Stimulated activated CD8-positive, alpha-beta memory T cell treated with anti-CD3 and anti-CD28 coated beads, Interleukin-2, amount 100 ng/mL, for 48 hours (primary cell): ENCODE results near the gene SOX15.
A peak's percentile ranks its signal among the peaks of the same experiment; 100 is the strongest.

Source experiments
- DNase-seq, 2 donors: peaks; one replicate each; pipeline ENCODE4 v3.0.0-alpha.2; 2020; ENCODE audit warnings: low read depth in 2 of 2

The SOX15 gene

GRCh38 chr17:7557775-7558543, 31.9 kb downstream of the SOX15 start:
- no peak for DNase-seq

DNA sequence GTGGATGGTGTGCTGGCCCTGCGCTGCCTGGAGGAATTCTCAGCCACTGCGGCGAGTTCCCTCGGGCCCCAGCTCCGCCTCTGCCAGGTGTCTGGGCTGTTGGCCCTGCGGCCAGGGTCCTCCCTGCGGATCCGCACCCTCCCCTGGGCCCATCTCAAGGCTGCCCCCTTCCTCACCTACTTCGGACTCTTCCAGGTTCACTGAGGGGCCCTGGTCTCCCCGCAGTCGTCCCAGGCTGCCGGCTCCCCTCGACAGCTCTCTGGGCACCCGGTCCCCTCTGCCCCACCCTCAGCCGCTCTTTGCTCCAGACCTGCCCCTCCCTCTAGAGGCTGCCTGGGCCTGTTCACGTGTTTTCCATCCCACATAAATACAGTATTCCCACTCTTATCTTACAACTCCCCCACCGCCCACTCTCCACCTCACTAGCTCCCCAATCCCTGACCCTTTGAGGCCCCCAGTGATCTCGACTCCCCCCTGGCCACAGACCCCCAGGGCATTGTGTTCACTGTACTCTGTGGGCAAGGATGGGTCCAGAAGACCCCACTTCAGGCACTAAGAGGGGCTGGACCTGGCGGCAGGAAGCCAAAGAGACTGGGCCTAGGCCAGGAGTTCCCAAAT, 32.6 kb downstream of the SOX15 start:
- no peak for DNase-seq

DNA sequence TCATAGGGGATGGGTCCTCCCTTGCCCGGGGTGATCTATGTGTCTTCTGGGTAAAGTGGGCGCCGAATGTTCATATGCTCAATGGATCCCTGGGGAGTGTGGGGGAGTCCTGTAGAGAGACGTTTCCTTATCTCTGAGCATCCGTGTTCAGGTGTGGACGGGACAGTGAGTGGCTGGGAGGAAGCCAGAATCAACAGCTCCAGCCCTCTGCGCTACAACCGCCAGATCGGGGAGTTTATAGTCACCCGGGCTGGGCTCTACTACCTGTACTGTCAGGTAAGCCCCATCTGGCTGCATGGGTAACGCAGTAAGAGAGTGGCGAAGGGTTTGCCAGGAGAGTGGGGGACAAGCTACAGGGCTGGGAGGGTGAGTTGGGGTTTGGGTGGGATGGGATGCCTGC, 33.3 kb downstream of the SOX15 start:
- DNase-seq: no peak

DNA sequence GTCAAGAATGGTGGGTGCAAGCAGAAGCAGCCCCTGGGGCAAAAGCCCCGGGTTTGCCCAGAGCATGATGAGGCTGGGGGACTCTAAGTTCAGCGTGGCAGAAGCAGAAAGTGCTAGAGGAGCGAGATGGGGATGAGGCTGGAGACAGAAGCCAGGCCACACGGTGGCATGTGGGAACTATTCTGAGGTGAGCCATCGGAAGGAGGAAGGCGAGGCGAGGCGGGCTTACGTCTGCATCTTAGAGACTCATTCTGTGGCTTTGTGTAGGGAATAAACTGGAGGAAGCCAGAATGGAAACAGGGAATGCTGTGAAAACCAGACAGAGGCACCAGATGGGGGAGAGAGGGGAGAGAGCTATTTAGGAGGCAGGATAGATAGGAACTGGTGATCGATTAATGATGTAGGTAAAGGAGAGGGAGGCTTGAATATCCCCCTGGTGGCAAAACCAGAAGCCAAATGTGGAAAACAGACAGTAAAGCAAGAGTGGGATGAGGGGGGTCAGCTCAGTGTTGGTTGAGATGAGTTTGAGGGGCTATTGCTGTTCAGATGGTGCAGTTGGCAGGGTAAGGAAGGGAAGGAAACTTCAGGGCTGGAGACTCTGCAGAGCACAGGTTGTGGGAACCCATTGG, 34.5 kb downstream of the SOX15 start:
- no peak for DNase-seq

DNA sequence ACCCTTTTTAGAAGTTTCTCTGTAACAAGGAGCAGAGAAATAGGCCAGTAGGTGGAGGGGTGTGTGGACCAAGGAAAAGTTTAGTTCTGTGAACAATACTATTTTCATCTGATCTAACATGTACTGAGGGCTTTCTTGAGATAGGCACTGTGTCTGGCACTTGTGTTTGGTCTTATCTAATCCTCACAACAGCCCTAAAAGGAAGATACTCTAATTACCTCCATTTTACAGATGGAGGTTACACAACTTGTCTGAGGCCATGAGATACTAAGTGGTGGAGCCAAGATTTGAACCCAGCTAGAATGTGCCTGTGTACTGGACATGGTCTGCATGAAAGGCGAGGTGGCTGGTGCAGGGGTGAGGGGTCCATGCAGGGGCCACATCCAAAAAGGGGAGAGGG, 36.5 kb downstream of the SOX15 start:
- no peak for DNase-seq

DNA sequence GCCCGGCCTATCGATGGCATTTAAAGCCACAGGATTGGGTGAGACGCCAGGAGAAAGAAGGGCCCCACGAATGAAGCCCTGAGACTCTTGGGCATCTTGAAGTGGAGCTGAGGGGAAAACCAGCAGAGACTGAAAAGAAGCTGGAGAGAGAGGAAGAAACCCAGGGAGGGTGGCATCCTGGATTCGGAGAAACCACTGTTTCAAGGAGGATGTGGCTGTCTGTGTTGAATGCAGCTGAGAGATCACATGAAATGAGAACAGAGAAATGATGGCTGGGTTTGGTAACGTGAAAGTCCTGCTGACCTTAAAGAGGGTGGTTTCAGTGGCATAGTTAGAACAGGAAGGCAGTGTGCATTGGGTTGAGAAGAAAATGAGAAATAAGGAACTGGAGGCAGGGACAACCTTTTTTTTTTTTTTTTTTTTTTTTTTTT, 37.3 kb downstream of the SOX15 start:
- DNase-seq: no peak

- DNase-seq: no peak
Observed at GRCh38 chr17:7551396-7551795, 38.5 kb downstream of the SOX15 start.

- DNase-seq: no peak
Observed at GRCh38 chr17:7550344-7550743, 39.5 kb downstream of the SOX15 start.

GRCh38 chr17:7549401-7550055, 40.4 kb downstream of the SOX15 start:
- DNase-seq: peak in 1 of 2 donors; percentile 18

- DNase-seq: peak; percentile 37 to 41
Observed at GRCh38 chr17:7548585-7549400, 41.1 kb downstream of the SOX15 start, which contains the start of gene TNFSF12. Gene TNFSF12 (plus strand): TSS chr17:7549058. CDS start chr17:7549154, 96 bp downstream.

- DNase-seq: no peak
Observed at GRCh38 chr17:7544911-7545310, 45.0 kb downstream of the SOX15 start.

DNA sequence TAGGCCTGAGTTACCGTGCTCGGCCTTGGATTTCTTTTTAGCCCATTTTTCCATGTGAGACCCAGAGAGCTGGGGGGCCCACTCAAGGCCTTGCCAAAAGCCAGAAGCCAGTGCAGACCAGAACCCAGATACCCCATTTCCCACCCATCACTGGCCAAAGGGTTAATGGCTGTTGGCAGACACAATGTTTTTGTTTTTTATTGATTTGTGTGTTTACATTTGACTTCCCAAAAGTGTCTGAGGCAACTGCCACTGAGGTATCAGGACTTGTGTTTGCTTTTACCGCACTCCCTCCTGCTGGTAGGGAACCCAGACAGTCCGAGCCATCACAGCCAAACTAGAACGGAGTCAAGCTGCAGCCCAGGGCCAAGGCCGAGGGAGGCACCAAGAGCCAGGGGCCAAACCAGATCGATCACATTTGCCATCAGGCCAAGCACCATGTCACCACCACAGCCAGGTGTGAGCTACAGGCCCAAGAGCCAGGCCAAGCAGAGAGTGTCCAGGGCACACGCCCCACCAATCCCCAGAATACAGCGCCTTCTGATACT, 48.7 kb downstream of the SOX15 start:
- no peak for DNase-seq

GRCh38 chr17:7538891-7539545, 50.9 kb downstream of the SOX15 start:
- no peak for DNase-seq
